HG02870 (cell line): ENCODE measurements around the gene SLFN12L.

Source experiments
- ATAC-seq: cut with Tn5 transposase; IDR thresholded peaks from one replicate; pipeline ENCODE4 v1.9.1; 2021; ENCODE audit warnings: mild to moderate bottlenecking, moderate library complexity; ENCODE audit not compliant: unreplicated experiment

The SLFN12L gene

DNA sequence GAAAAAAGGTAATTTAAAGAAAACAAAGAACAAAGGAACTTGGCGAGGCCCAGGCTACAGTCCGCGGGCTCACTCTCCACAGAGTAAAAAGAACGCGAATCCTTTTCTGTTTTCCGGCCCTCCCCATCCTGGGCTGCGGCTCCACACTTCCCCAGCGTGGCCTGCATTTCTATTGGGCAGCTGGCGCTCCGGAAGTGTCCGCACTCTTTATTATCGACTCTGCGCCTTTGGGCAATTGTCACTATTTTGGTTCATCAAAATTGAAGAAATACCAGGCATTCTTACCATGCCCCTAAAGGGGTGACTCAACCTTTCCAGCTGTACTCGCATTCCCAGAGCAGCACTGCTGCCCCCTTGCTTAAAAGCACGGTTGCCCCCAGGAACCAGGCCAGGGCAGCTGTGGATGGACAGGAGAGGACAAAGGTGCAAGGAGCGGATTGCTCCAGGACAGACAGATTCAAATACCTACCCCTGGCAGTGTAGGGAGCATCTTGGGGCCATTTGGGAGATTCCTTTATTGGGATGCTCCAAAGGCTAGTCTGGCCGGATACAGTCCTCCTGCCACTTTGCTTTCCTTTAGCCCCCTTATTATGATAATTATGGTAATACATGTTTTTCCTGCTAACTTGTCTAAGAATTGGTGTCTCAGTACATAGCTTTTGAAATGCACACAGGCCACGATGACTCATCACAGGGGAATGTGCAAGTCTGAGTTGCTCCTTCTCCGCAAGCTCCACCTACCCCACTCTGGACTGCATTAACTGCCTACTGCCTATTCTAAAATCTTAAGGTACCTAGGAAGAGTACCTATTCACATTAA, 104.2 kb downstream of the SLFN12L start:
- no peak for ATAC-seq

- peak; percentile 73 for ATAC-seq
Measured at GRCh38 chr17:35432176-35433074, 105.1 kb downstream of the SLFN12L start, which contains the start of gene SLFN12. Gene SLFN12 (minus strand): TSS chr17:35432500. CDS start chr17:35423028, 9,472 bp downstream.

DNA sequence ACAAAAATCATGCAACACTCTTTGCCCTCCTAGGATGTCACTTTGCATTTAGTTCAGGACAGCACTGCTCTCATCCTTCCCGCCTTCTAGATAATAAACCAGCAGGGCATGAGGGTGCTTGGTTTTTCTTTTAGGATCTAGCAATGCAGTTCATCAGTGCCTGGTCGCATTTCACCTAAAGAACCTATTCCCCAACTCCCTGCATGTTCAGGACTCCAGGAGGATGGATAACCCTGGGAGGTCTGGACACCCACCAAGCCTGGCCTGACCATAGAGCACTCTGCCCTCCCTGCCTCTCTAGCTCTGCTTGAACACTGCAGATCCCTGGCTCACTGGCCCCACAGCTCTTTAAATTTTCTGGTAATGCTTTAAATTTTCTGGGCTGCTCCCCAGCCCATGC, 107.8 kb downstream of the SLFN12L start:
- ATAC-seq, result no peak

GRCh38 chr17:35428229-35428628, 109.2 kb downstream of the SLFN12L start:
- no peak for ATAC-seq

DNA sequence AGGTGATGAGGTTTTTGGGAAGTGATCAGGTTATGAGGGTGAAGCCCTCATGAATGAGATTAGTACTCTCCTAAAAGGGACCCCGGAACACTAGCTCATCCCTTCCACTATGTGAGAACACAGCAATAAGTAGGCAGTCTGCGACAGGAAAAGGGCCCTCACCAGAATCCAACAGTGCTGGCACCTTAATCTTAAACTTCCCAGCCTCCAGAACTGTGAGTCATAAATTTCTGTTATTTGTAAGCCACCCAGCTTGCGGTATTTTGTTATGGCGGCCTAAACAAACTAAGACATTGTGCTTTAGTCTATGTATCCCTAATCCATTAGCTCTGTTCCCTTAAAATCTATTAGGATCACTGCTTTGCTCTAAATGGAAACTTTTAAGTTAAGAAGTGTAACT, 113.7 kb downstream of the SLFN12L start:
- ATAC-seq, result no peak
